Fibroblast of lung (primary cell): ENCODE measurements around the gene NDOR1. TPM values are rescaled to one million over a fixed set of nuclear protein-coding genes. Genes with fewer than 3 reads are reported as not detected.

Experiments
- DNase-seq, 2 donors: peaks; one replicate each; pipeline versions ENCODE4 v3.0.0 to v3.0.0-alpha.2; 2010; ENCODE audit warnings: low read depth in 2 of 2
- H2AFZ ChIP-seq: 2 replicates; pipeline ENCODE4 v1.5.1; 2012; ENCODE audit warnings: low read length, control low read depth, inconsistent platforms
- H3K27ac ChIP-seq: 2 replicates; pipeline ENCODE4 v1.5.1; 2011; ENCODE audit warnings: low read length, control low read depth; ENCODE audit not compliant: insufficient read depth
- H3K27me3 ChIP-seq: 2 replicates; pipeline ENCODE4 v1.5.1; 2011; ENCODE audit warnings: mild to moderate bottlenecking, low read length; ENCODE audit not compliant: control insufficient read depth, insufficient read depth
- H3K36me3 ChIP-seq: 2 replicates; pipeline ENCODE4 v1.5.1; 2011; ENCODE audit warnings: low read length; ENCODE audit not compliant: control insufficient read depth, insufficient read depth
- H3K4me1 ChIP-seq: 2 replicates; pipeline ENCODE4 v1.5.1; 2011; ENCODE audit warnings: low read length; ENCODE audit not compliant: control insufficient read depth, insufficient read depth; ENCODE audit errors: extremely low read depth
- H3K4me2 ChIP-seq: 2 replicates; pipeline ENCODE4 v1.5.1; 2011; ENCODE audit warnings: low read length, control low read depth; ENCODE audit not compliant: insufficient read depth; ENCODE audit errors: extremely low read depth
- H3K4me3 ChIP-seq, 4 experiments: fragments of 200-600 bp in 1 of 4; sonication (generic) in 1 of 4; replicated peaks in 1 of 4; 2 replicates each; pipeline ENCODE4 v1.5.1; 2011 to 2016; ENCODE audit warnings: low read length in 4 of 4, low read depth in 3 of 4, mild to moderate bottlenecking in 3 of 4, control low read depth in 2 of 4, inconsistent platforms in 1 of 4, mixed read lengths in 1 of 4; ENCODE audit not compliant: insufficient read depth in 1 of 4; ENCODE audit errors: control extremely low read depth in 1 of 4
- H3K79me2 ChIP-seq: 2 replicates; pipeline ENCODE4 v1.5.1; 2012; ENCODE audit warnings: mild to moderate bottlenecking, low read length, inconsistent platforms; ENCODE audit not compliant: control insufficient read depth, insufficient read depth
- H3K9ac ChIP-seq: 2 replicates; pipeline ENCODE4 v1.5.1; 2011; ENCODE audit warnings: mild to moderate bottlenecking, low read length, control low read depth; ENCODE audit not compliant: insufficient read depth
- H3K9me3 ChIP-seq: 2 replicates; pipeline ENCODE4 v1.5.1; 2012; ENCODE audit warnings: low read depth, low read length; ENCODE audit not compliant: control insufficient read depth, insufficient read depth
- H4K20me1 ChIP-seq: 2 replicates; pipeline ENCODE4 v1.5.1; 2011; ENCODE audit warnings: low read length; ENCODE audit not compliant: control insufficient read depth, insufficient read depth; ENCODE audit errors: extremely low read depth
- CTCF ChIP-seq, 2 donors: IDR thresholded peaks in 1 of 2; conservative IDR thresholded peaks in 1 of 2; 1 replicate in 1 of 2; 2 replicates in 1 of 2; pipeline ENCODE4 v1.5.1; 2011 to 2012; ENCODE audit warnings: low read length in 2 of 2, control low read depth in 1 of 2, inconsistent platforms in 1 of 2, low read depth in 1 of 2, mild to moderate bottlenecking in 1 of 2
- EZH2 ChIP-seq: IDR thresholded peaks from 2 replicates; pipeline ENCODE4 v1.5.1; 2012; ENCODE audit warnings: low read length, control low read depth, mild to moderate bottlenecking; ENCODE audit errors: missing control alignments
- polyA plus RNA-seq, 2 donors: library from polyadenylated mRNA; depleted of rRNA in 1 of 2; stranded (reverse) in 1 of 2; unstranded in 1 of 2; fragments of >200 nt; gene quantifications; 2 replicates each; pipeline ENCODE4 v1.2.1, GENCODE V29; 2011 to 2012; ENCODE audit warnings: missing spikeins in 1 of 2
- total RNA-seq: library from RNA; depleted of rRNA; stranded (reverse); fragments of >200 nt; gene quantifications from 2 replicates; pipeline ENCODE4 v1.2.1, GENCODE V29; 2014

The NDOR1 gene
- total and polyA plus RNA-seq, 2 donors (not counting 1 experiment from before 2014, with no cell fraction given), result 2.4 to 3.1 TPM

- Histone ChIP-seq H3K27me3 (no peaks in the 10 kb centered on the region), H3K9me3 (no peaks in the 10 kb centered on the region), H3K36me3 (peaks cover 21% of the 10 kb centered on the region), H3K4me2 (no peak overlapping the region), H3K9ac (no peak overlapping the region), H2AFZ (no peak overlapping the region), H3K4me1 (peaks cover 2% of the 10 kb centered on the region), H3K27ac (no peak overlapping the region), H4K20me1 (no peaks in the 10 kb centered on the region), H3K4me3 (no peak overlapping the region), H3K79me2 (no peaks in the 10 kb centered on the region)
- TF ChIP-seq EZH2 (no peak), CTCF (conservative IDR thresholded peaks at IDR 0.05 in 1 of 2, IDR thresholded peaks at IDR 0.05 in 1 of 2; ENCODE audit: low read depth in 1 of 2, low read length in 2 of 2) (peak; percentile 29 to 65)
- peak; percentile 18 to 26 for DNase-seq
Measured at GRCh38 chr9:137176302-137177182, 29.0 kb upstream of the NDOR1 start.

GRCh38 chr9:137178201-137178938, 27.1 kb upstream of the NDOR1 start:
- H3K4me3 ChIP-seq, result no peak overlapping the region
- TF ChIP-seq CTCF (conservative IDR thresholded peaks at IDR 0.05 in 1 of 2, IDR thresholded peaks at IDR 0.05 in 1 of 2; ENCODE audit: low read depth in 1 of 2, low read length in 2 of 2) (no peak), EZH2 (no peak)
- H3K36me3 ChIP-seq, result peaks cover 29% of the 10 kb centered on the region
- H3K27me3 ChIP-seq, result no peaks in the 10 kb centered on the region
- no peaks in the 10 kb centered on the region for H3K79me2 ChIP-seq
- peaks cover 2% of the 10 kb centered on the region for H3K4me1 ChIP-seq
- H3K9ac ChIP-seq, result no peak overlapping the region
- no peak overlapping the region for H3K4me2 ChIP-seq
- no peak overlapping the region for H2AFZ ChIP-seq
- no peaks in the 10 kb centered on the region for H4K20me1 ChIP-seq
- no peak for DNase-seq
- H3K27ac ChIP-seq, result no peak overlapping the region
- H3K9me3 ChIP-seq, result no peaks in the 10 kb centered on the region

GRCh38 chr9:137178939-137179630, 26.4 kb upstream of the NDOR1 start:
- H3K27me3 ChIP-seq, result no peaks in the 10 kb centered on the region
- H3K4me3 ChIP-seq, result no peak overlapping the region
- TF ChIP-seq CTCF (conservative IDR thresholded peaks at IDR 0.05 in 1 of 2, IDR thresholded peaks at IDR 0.05 in 1 of 2; ENCODE audit: low read depth in 1 of 2, low read length in 2 of 2), result no peak
- no peak for TF ChIP-seq EZH2
- no peak overlapping the region for H2AFZ ChIP-seq
- no peak for DNase-seq
- peaks cover 2% of the 10 kb centered on the region for H3K4me1 ChIP-seq
- no peak overlapping the region for H3K9ac ChIP-seq
- H3K27ac ChIP-seq, result no peak overlapping the region
- peaks cover 34% of the 10 kb centered on the region for H3K36me3 ChIP-seq
- H3K79me2 ChIP-seq, result no peaks in the 10 kb centered on the region
- H4K20me1 ChIP-seq, result no peaks in the 10 kb centered on the region
- no peaks in the 10 kb centered on the region for H3K9me3 ChIP-seq
- no peak overlapping the region for H3K4me2 ChIP-seq
